Cardiac fibroblast (primary cell): Measurements from ENCODE around the gene HCLS1.

Source experiments
- DNase-seq, 2 donors: peaks; one replicate each; pipeline versions ENCODE4 v3.0.0 to v3.0.0-alpha.2; 2010; ENCODE audit warnings: low read depth in 2 of 2
- H3K4me3 ChIP-seq, 2 donors: replicated peaks in 1 of 2; 1 replicate in 1 of 2; 2 replicates in 1 of 2; pipeline ENCODE4 v1.5.1; 2011; ENCODE audit warnings: low read depth in 2 of 2, low read length in 2 of 2, mild to moderate bottlenecking in 2 of 2, moderate library complexity in 1 of 2
- TF ChIP-seq, protein P1 (sequence below): IDR thresholded peaks from one replicate; pipeline ENCODE4 v1.5.1; 2011; ENCODE audit warnings: low read depth, mild to moderate bottlenecking, low read length, inconsistent platforms

The HCLS1 gene

GRCh38 chr3:121626495-121626894, 34.2 kb downstream of the HCLS1 start:
- no peak for DNase-seq
- TF ChIP-seq, protein P1, sequence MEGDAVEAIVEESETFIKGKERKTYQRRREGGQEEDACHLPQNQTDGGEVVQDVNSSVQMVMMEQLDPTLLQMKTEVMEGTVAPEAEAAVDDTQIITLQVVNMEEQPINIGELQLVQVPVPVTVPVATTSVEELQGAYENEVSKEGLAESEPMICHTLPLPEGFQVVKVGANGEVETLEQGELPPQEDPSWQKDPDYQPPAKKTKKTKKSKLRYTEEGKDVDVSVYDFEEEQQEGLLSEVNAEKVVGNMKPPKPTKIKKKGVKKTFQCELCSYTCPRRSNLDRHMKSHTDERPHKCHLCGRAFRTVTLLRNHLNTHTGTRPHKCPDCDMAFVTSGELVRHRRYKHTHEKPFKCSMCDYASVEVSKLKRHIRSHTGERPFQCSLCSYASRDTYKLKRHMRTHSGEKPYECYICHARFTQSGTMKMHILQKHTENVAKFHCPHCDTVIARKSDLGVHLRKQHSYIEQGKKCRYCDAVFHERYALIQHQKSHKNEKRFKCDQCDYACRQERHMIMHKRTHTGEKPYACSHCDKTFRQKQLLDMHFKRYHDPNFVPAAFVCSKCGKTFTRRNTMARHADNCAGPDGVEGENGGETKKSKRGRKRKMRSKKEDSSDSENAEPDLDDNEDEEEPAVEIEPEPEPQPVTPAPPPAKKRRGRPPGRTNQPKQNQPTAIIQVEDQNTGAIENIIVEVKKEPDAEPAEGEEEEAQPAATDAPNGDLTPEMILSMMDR = no peak
- H3K4me3 ChIP-seq = no peak overlapping the region

DNA sequence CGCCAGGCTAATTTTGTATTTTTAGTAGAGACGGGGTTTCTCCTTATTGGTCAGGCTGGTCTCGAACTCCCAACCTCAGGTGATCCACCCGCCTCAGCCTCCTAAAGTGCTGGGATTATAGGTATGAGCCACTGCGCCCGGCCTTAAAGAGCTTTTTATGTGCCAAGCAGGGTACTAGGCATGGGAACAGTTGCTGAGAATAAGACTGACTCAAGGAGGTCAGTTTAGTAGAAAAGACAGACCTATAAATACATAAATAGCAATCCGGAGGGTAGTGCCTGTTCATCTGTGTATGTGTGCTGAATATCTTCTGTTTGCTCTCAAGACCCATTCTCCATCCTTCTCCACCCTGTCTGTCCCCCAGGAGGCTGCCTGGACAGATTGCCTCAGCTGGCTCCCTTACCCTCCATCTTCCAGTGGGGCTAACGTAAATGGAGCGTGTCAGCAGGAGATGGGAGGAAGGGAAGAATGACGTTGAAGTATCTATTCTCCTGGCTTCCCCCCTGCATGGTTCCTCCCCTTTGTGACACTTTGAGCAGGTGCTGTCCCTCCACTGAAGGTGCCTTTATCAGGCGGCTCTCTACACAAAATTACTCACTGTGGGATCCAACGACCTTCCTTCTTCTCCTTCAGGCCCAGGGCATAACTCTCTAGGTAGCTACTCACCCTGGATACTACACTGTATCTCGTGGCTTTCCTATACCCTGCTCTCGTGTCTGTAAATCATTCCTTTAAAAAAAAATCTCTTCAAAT, 36.4 kb downstream of the HCLS1 start:
- DNase-seq = no peak
- TF ChIP-seq, protein P1 = no peak
- no peak overlapping the region for H3K4me3 ChIP-seq

DNA sequence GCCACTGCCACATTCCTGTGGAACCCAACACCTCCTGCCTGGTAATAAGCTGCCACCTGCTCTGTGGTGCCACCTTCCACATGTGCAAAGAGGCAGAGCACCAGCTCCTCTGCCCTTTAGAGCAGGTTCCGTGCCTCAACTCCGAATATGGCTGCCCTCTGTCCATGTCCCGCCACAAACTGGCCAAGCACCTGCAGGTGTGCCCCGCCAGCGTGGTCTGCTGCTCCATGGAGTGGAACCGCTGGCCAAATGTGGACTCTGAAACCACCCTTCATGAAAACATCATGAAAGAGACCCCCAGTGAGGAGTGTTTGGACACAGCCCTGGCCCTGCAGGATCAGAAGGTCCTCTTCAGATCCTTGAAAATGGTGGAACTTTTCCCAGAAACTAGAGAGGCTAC, 39.2 kb downstream of the HCLS1 start:
- TF ChIP-seq, protein P1 = no peak
- no peak for DNase-seq
- no peak overlapping the region for H3K4me3 ChIP-seq

DNA sequence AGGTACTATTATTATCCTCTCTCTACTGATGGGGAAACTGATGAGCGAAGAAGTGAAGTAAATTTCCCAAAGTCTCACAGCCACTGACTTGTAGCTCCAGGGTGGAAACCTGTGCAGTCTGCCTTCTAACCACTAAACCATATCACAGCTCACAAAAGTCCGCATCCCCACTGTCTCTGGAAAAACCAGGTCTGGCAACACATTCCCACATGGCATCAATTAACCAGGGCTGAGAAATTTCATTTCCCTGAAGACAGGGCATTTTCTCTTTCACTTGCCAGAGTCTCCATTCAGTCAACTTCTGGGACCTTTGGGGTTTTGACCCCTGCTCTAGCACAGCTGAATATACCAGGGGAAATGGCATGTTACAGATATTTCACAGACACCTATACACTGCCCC, 41.0 kb downstream of the HCLS1 start:
- TF ChIP-seq, protein P1 = no peak
- no peak overlapping the region for H3K4me3 ChIP-seq
- no peak for DNase-seq

DNA sequence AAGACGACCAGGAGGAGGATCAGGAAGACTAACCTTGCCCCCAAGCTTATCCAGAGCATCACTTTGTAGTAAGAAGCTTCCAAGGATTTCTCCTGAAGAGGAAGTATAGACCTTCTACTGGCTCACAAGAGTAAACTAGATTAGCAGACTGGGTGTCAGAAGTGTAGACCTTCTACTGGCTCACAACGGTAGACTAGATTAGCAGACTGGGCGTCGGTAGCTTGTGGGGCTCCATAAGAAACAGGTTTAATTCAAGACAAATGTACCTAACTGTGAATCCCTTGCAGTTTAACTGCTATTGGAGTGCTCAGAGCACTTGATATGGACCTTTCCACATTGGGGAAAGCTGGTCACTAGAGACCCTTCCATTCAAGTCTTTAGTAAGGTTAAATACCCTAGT, 54.6 kb downstream of the HCLS1 start:
- no peak overlapping the region for H3K4me3 ChIP-seq
- TF ChIP-seq, protein P1 = no peak
- no peak for DNase-seq

GRCh38 chr3:121604759-121605158, 55.9 kb downstream of the HCLS1 start:
- TF ChIP-seq, protein P1 = no peak
- DNase-seq = no peak

More at GRCh38 chr3:121604759-121605158, 55.9 kb downstream of the HCLS1 start:
- no peak overlapping the region for H3K4me3 ChIP-seq
